ENCODE data around the gene UTF1.

The UTF1 gene

GRCh38 chr10:133278577-133279265 lies 48.7 kb downstream of the UTF1 start:
- DNase-seq, result peak; percentile 38

- no peak for DNase-seq
Measured at GRCh38 chr10:133279326-133280226, 49.6 kb downstream of the UTF1 start.

GRCh38 chr10:133280391-133281059 lies 50.5 kb downstream of the UTF1 start:
- DNase-seq, result no peak

GRCh38 chr10:133281084-133281483 lies 51.1 kb downstream of the UTF1 start:
- no peak for DNase-seq

Measured in right kidney (tissue), 1 donor.